GM11168 (cell line): Measurements from ENCODE around the gene ZCCHC3.

Source experiments
- in situ Hi-C: fragments of 300-500 bp; cut with MboI; formaldehyde crosslinking; loops from one replicate; pipeline ENCODE4 v1.12.0; 2022; ENCODE audit warnings: low sequenced_read_pairs; ENCODE audit not compliant: unreplicated experiment

Gene ZCCHC3

GRCh38 chr20:278607-279571, 18.5 kb upstream of the ZCCHC3 start:
- in situ Hi-C loops, result no loop called here

GRCh38 chr20:284172-284571, 13.2 kb upstream of the ZCCHC3 start:
- in situ Hi-C loops, result no loop called here

- in situ Hi-C loops, result no loop called here
Observed at GRCh38 chr20:286508-286907, 10.9 kb upstream of the ZCCHC3 start.

GRCh38 chr20:288956-289692, 8.2 kb upstream of the ZCCHC3 start:
- in situ Hi-C loops, result no loop called here

GRCh38 chr20:289693-290083, 7.7 kb upstream of the ZCCHC3 start:
- in situ Hi-C loops, result no loop called here

GRCh38 chr20:290084-290831, 7.1 kb upstream of the ZCCHC3 start, which contains the start of gene C20orf96:
Gene C20orf96, minus strand, starts transcription at chr20:290750. Its CDS starts 140 bp downstream, at chr20:290610.
- in situ Hi-C loops, result no loop called here

- in situ Hi-C loops, result no loop called here
Observed at GRCh38 chr20:294602-295001, 2.8 kb upstream of the ZCCHC3 start.

GRCh38 chr20:295804-296203, 1.6 kb upstream of the ZCCHC3 start:
- in situ Hi-C loops, result no loop called here

GRCh38 chr20:297925-298775, 780 bp downstream of the ZCCHC3 start:
- in situ Hi-C loops, result no loop called here

- in situ Hi-C loops, result no loop called here
Observed at GRCh38 chr20:298776-299391, 1.5 kb downstream of the ZCCHC3 start.

- in situ Hi-C loops, result no loop called here
Observed at GRCh38 chr20:300345-300990, 3.1 kb downstream of the ZCCHC3 start.

- in situ Hi-C loops, result no loop called here
Observed at GRCh38 chr20:301886-302848, 4.8 kb downstream of the ZCCHC3 start.

- in situ Hi-C loops, result no loop called here
Observed at GRCh38 chr20:305745-306144, 8.4 kb downstream of the ZCCHC3 start.

GRCh38 chr20:308427-309038, 11.2 kb downstream of the ZCCHC3 start:
- in situ Hi-C loops, result no loop called here

GRCh38 chr20:309306-309840, 12.0 kb downstream of the ZCCHC3 start:
- in situ Hi-C loops, result no loop called here

- in situ Hi-C loops, result no loop called here
Observed at GRCh38 chr20:309841-310644, 12.7 kb downstream of the ZCCHC3 start.
